Transverse colon (tissue), 4 donors: ENCODE measurements around the gene ZNF837.

Experiments
- CTCF ChIP-seq, 5 experiments: fragments of 200-600 bp in 3 of 5; fragments of 450-650 bp in 2 of 5; sonication (generic) in 3 of 5; IDR thresholded peaks; 1 replicate in 2 of 5; 2 replicates in 3 of 5; pipeline ENCODE4 v1.5.1; 2016 to 2017; ENCODE audit warnings: antibody characterized with exemption in 5 of 5, inconsistent platforms in 3 of 5, mild to moderate bottlenecking in 2 of 5, moderate library complexity in 1 of 5
- EP300 ChIP-seq: sonication (generic); formaldehyde crosslinking; IDR thresholded peaks from one replicate; pipeline ENCODE4 v1.6.1; 2017; ENCODE audit warnings: antibody characterized with exemption, low read depth
- POLR2A ChIP-seq: fragments of 450-650 bp; IDR thresholded peaks from one replicate; pipeline ENCODE4 v1.6.1; 2016; ENCODE audit warnings: antibody characterized with exemption, mild to moderate bottlenecking, moderate library complexity
- POLR2AphosphoS5 ChIP-seq, 3 donors: sonication (generic); formaldehyde crosslinking; IDR thresholded peaks; one replicate each; pipeline ENCODE4 v1.6.1; 2016; ENCODE audit warnings: antibody characterized with exemption in 3 of 3

GRCh38 chr19:58408152-58409009 is 27.6 kb upstream of the ZNF837 start, which contains the start of gene ZNF584:
- peak; percentile 77 to 89 (median 79) for TF ChIP-seq POLR2AphosphoS5 (IDR thresholded peaks at IDR 0.05)
- TF ChIP-seq CTCF (IDR thresholded peaks at IDR 0.05) = peak in 1 of 5 experiments; percentile 17
- peak; percentile 85 for TF ChIP-seq POLR2A
- TF ChIP-seq EP300 = no peak
